K562 (cell line): ENCODE measurements around the gene GCH1. TPM values are rescaled to one million over a fixed set of nuclear protein-coding genes. Genes with fewer than 3 reads are reported as not detected.

ENCODE experiments used
- ATAC-seq: fragments of 200-7000 bp; cut with Tn5 transposase; 3 replicates; pipeline ENCODE4 v1.9.1; 2020; ENCODE audit warnings: moderate library complexity
- BruUV-seq: library from RNA; stranded (reverse); fragments of 400-500 nt; replicated peaks from 2 replicates; lab custom pipeline; 2021; lab: Mats Ljungman, UMichigan
- CTCF ChIA-PET: fragments of 300-600 bp; formaldehyde crosslinking; extraction: SDS; loops from one replicate; lab custom pipeline; 2021; ENCODE audit warnings: low intra/inter-chr PET ratio; lab: Yijun Ruan, JAX
- POLR2A ChIA-PET: fragments of 300-600, 350-650 bp; sonication (Branson Sonifier 250); formaldehyde crosslinking; extraction: SDS; loops from one replicate; lab custom pipeline; 2021; ENCODE audit warnings: antibody characterized with exemption, inconsistent platforms; lab: Yijun Ruan, JAX
- DNase-seq, 4 experiments: peaks; one replicate each; pipeline versions ENCODE4 v3.0.0 to v3.0.0-alpha.2; 2011 to 2018; ENCODE audit warnings: low spot score in 3 of 4, mixed read lengths in 3 of 4; ENCODE audit errors: extremely low read depth in 1 of 4
- FAIRE-seq: peaks from 2 replicates; lab custom pipeline; 2011; peaks lifted over from hg19 to GRCh38; lab: Jason Lieb, UNC
- H2AFZ ChIP-seq: 2 replicates; pipeline ENCODE4 v1.6.0; 2011; ENCODE audit warnings: low read depth, low read length, control low read depth, inconsistent platforms
- H3K27ac ChIP-seq: fragments of 200-600 bp; 3 replicates; pipeline ENCODE4 v1.8.0; 2011; ENCODE audit warnings: low read depth, mild to moderate bottlenecking, control low read depth, inconsistent platforms, low read length, moderate library complexity, mixed read lengths; ENCODE audit errors: extremely low read depth
- H3K27me3 ChIP-seq, 2 experiments: fragments of 300-600 bp in 1 of 2; 2 replicates in 1 of 2; 3 replicates in 1 of 2; pipeline versions ENCODE4 v1.6.0 to v1.8.0; 2011; ENCODE audit warnings: inconsistent platforms in 2 of 2, low read length in 2 of 2, mild to moderate bottlenecking in 1 of 2, mixed read lengths in 1 of 2, moderate library complexity in 1 of 2; ENCODE audit not compliant: control insufficient read depth in 2 of 2, insufficient read depth in 2 of 2
- H3K36me3 ChIP-seq: fragments of 300-600 bp; 3 replicates; pipeline ENCODE4 v1.8.0; 2011; ENCODE audit warnings: mild to moderate bottlenecking, low read length, inconsistent platforms; ENCODE audit not compliant: control insufficient read depth, insufficient read depth
- H3K4me1 ChIP-seq, 2 experiments: fragments of 200-600 bp in 1 of 2; replicated peaks in 1 of 2; 2 replicates in 1 of 2; 3 replicates in 1 of 2; pipeline versions ENCODE4 v1.5.1 to v1.8.0; 2011; ENCODE audit warnings: inconsistent platforms in 2 of 2, low read length in 2 of 2, mild to moderate bottlenecking in 1 of 2, mixed read lengths in 1 of 2, moderate library complexity in 1 of 2; ENCODE audit not compliant: control insufficient read depth in 2 of 2, insufficient read depth in 2 of 2
- H3K4me2 ChIP-seq: 2 replicates; pipeline ENCODE4 v1.6.1; 2011; ENCODE audit warnings: low read length, control low read depth, inconsistent platforms, mixed read lengths; ENCODE audit not compliant: insufficient read depth
- H3K4me3 ChIP-seq: fragments of 200-600 bp; sonication (generic), shearing (Covaris generic); 2 replicates; pipeline ENCODE4 v1.5.1; 2016; ENCODE audit warnings: control low read depth, inconsistent platforms
- H3K79me2 ChIP-seq: fragments of 200-600 bp; 3 replicates; pipeline ENCODE4 v1.8.0; 2011; ENCODE audit warnings: low read length, inconsistent platforms; ENCODE audit not compliant: control insufficient read depth, insufficient read depth
- H3K9ac ChIP-seq, 2 experiments: 2 replicates each; pipeline versions ENCODE4 v1.6.0 to v1.6.1; 2011; ENCODE audit warnings: low read depth in 2 of 2, low read length in 2 of 2, control low read depth in 1 of 2, inconsistent platforms in 1 of 2, mild to moderate bottlenecking in 1 of 2, mixed read lengths in 1 of 2; ENCODE audit not compliant: insufficient read depth in 1 of 2
- H3K9me1 ChIP-seq: one replicate; pipeline ENCODE4 v1.6.0; 2011; ENCODE audit warnings: inconsistent platforms, mild to moderate bottlenecking, low read length, moderate library complexity; ENCODE audit not compliant: control insufficient read depth, insufficient read depth
- H3K9me3 ChIP-seq: replicated peaks from 2 replicates; pipeline ENCODE4 v1.5.1; 2011; ENCODE audit warnings: low read depth, low read length, inconsistent platforms; ENCODE audit not compliant: control insufficient read depth, insufficient read depth
- H4K20me1 ChIP-seq: replicated peaks from 2 replicates; pipeline ENCODE4 v1.6.1; 2011; ENCODE audit warnings: low read length, inconsistent platforms, mixed read lengths; ENCODE audit not compliant: control insufficient read depth, insufficient read depth
- PBX2 ChIP-seq, 2 experiments: IDR thresholded peaks in 1 of 2; conservative IDR thresholded peaks in 1 of 2; 2 replicates each; pipeline ENCODE4 v1.6.1; 2016; ENCODE audit warnings: low read depth in 2 of 2, mild to moderate bottlenecking in 1 of 2, missing compliant biosample characterization in 1 of 2, missing genetic modification characterization in 1 of 2, moderate library complexity in 1 of 2
- SRF ChIP-seq, 2 experiments: fragments of 250-450, 450-650 bp in 1 of 2; sonication (Bioruptor Pico) in 1 of 2; sonication (generic) in 1 of 2; formaldehyde crosslinking; IDR thresholded peaks; 2 replicates each; pipeline versions ENCODE4 v1.5.0 to v1.5.1; 2020 to 2022; ENCODE audit warnings: mild to moderate bottlenecking in 1 of 2, missing genetic modification reagents in 1 of 2
- WGBS: fragments of 100-300 bp; shearing (Covaris generic); methylation state at CpG from one replicate; pipeline ENCODE4 v1.1.6; 2016; ENCODE audit warnings: low coverage, mixed read lengths; ENCODE audit not compliant: insufficient coverage; ENCODE audit errors: missing lambda C conversion rate; 5-methylcytosine and 5-hydroxymethylcytosine counted together
- in situ Hi-C: fragments of 300-500 bp; cut with MboI; formaldehyde crosslinking; loops from 4 replicates; pipeline ENCODE4 v1.15.0; 2018; ENCODE audit warnings: inconsistent platforms, mixed read lengths
- intact Hi-C: fragments of 100-400 bp; cut with micrococcal nuclease; formaldehyde crosslinking; loops from 2 replicates; pipeline ENCODE4 v1.14.2; 2022
- polyA plus RNA-seq, 8 experiments: library from polyadenylated mRNA; depleted of rRNA in 4 of 8; stranded (reverse) in 5 of 8; unstranded in 3 of 8; fragments of >200 nt; fragmentation: Nextera tagmentation in 2 of 8; fragmentation: Illumina TruSeq in 1 of 8; extraction: Ambion mirVana in 2 of 8; extraction: Trizol in 1 of 8; gene quantifications; 2 replicates each; pipeline versions ENCODE4 v1.2.1 to v1.2.3, GENCODE V29; 2011 to 2014; ENCODE audit warnings: inconsistent platforms in 1 of 8, missing spikeins in 1 of 8
- total RNA-seq, 7 experiments: library from RNA; depleted of rRNA in 6 of 7; stranded (reverse); fragments of >200 nt in 6 of 7; fragmentation: Illumina TruSeq in 2 of 7; extraction: Trizol in 2 of 7; gene quantifications; 2 replicates each; pipeline versions ENCODE4 v1.2.1 to v1.2.3, GENCODE V29; 2011 to 2021; ENCODE audit warnings: low replicate concordance in 1 of 7

Gene GCH1
- total and polyA plus RNA-seq, 9 of the 15 experiments (the other 6 are each of a cell fraction or from before 2014, with no cell fraction given), result 3.9 to 13.1 (median 6.5) TPM

DNA sequence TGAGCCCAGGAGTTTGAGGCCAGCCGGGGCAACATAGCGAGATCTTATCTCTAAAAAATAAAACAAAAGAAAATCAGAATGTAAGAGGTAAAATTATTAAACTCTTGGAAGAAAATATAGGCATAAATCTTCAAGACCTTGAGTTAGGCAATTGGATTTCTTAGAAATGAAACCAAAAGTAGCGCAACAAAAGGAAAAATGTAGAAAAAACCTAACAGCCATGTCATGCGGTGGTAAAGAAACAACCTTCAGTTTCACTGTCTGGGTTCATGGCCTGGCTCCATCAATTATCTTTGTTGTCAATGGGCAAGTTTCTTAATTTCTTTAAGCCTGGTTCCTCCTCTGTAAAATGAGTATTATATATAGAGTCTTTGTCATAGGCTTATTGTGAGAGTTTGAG, 5.6 kb upstream of the GCH1 start:
- in situ Hi-C loops, result no loop called here
- Histone ChIP-seq H3K9me3 (no peaks in the 10 kb centered on the region), H3K9ac (no peak overlapping the region), H3K4me1 (no peaks in the 10 kb centered on the region), H3K79me2 (no peaks in the 10 kb centered on the region), H3K4me3 (no peak overlapping the region), H3K27ac (no peak overlapping the region), H3K36me3 (no peaks in the 10 kb centered on the region), H2AFZ (no peak overlapping the region), H3K9me1 (no peaks in the 10 kb centered on the region), H4K20me1 (no peaks in the 10 kb centered on the region), H3K27me3 (no peaks in the 10 kb centered on the region), H3K4me2 (no peak overlapping the region)
- no TSS peak for BruUV-seq
- WGBS, result 43% methylated on average over 3 of the region's 4 CpGs
- ATAC-seq (no peak), FAIRE-seq (no peak), DNase-seq (no peak)
- ChIA-PET POLR2A (no interaction called here), CTCF (no interaction called here)
- TF ChIP-seq SRF (CRISPR knock-in tag; IDR thresholded peaks at IDR 0.05), result no peak
- TF ChIP-seq PBX2 (CRISPR knock-in tag; IDR thresholded peaks at IDR 0.05; ENCODE audit: low read depth), result no peak
- TF ChIP-seq PBX2 (tag; conservative IDR thresholded peaks at IDR 0.05; ENCODE audit: low read depth), result 0 out of 2 replicates have a peak, but pooled peaks have one; percentile 24
- intact Hi-C loops, result no loop called here
